Progenitor cell of endocrine pancreas (in vitro differentiated cells): ENCODE results near the gene STX3. TPM values are rescaled to one million over a fixed set of nuclear protein-coding genes. Genes with fewer than 3 reads are reported as not detected.

Source experiments
- DNase-seq: peaks from one replicate; pipeline ENCODE4 v3.0.0; 2021; ENCODE audit warnings: low spot score; ENCODE audit not compliant: unreplicated experiment
- H3K27ac Mint-ChIP-seq: 2 replicates; pipeline ENCODE4 v1.8.0; 2021; ENCODE audit warnings: mild to moderate bottlenecking, moderate library complexity, mixed read lengths
- H3K27me3 Mint-ChIP-seq: 2 replicates; pipeline ENCODE4 v1.8.0; 2021; ENCODE audit warnings: mixed read lengths
- H3K36me3 Mint-ChIP-seq: 2 replicates; pipeline ENCODE4 v1.8.0; 2022; ENCODE audit warnings: mixed read lengths; ENCODE audit not compliant: insufficient read depth
- H3K4me1 Mint-ChIP-seq: 2 replicates; pipeline ENCODE4 v1.8.0; 2021; ENCODE audit warnings: low read depth, mixed read lengths
- H3K4me3 Mint-ChIP-seq: 2 replicates; pipeline ENCODE4 v1.8.0; 2021; ENCODE audit warnings: low read depth, mild to moderate bottlenecking, moderate library complexity, mixed read lengths
- H3K9me3 Mint-ChIP-seq: 2 replicates; pipeline ENCODE4 v1.8.0; 2021; ENCODE audit warnings: low read depth, mixed read lengths
- total RNA-seq: library from RNA; stranded (reverse); gene quantifications from 2 replicates; pipeline ENCODE4 v1.2.1, GENCODE V29; 2021
- TF ChIP-seq, protein P1 (sequence below): fragments of 200-600 bp; sonication (generic); IDR thresholded peaks from one replicate; pipeline ENCODE4 v1.5.0; 2021; ENCODE audit warnings: antibody characterized with exemption, mild to moderate bottlenecking; ENCODE audit not compliant: unreplicated experiment

Gene STX3
- total RNA-seq, 1 donor from 2014 or later: 91.5 TPM

DNA sequence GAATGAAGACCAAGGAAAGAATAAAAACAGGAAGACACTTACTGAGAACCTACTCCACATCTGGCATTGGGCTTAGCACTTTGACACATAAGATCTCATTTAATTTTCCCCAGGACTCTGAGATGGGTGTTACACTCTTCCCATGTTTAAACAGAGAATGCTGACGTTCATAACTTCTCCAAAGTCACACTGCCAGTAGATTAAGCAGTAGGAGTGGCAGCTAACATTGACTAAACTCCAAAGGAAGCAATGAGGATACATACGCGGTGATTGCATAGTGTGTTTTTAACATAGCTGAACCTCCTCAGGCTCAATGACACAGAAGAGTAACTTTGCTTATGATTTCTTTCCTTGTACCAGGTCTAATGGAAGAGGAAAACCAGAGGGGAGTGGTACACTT, 27.0 kb upstream of the STX3 start:
- Mint-ChIP-seq H3K4me1 (peaks cover 11% of the 10 kb centered on the region), H3K4me3 (no peak overlapping the region), H3K36me3 (no peaks in the 10 kb centered on the region), H3K9me3 (peaks cover 3% of the 10 kb centered on the region), H3K27me3 (no peaks in the 10 kb centered on the region), H3K27ac (peak overlapping the region; percentile 30)
- TF ChIP-seq, protein P1, sequence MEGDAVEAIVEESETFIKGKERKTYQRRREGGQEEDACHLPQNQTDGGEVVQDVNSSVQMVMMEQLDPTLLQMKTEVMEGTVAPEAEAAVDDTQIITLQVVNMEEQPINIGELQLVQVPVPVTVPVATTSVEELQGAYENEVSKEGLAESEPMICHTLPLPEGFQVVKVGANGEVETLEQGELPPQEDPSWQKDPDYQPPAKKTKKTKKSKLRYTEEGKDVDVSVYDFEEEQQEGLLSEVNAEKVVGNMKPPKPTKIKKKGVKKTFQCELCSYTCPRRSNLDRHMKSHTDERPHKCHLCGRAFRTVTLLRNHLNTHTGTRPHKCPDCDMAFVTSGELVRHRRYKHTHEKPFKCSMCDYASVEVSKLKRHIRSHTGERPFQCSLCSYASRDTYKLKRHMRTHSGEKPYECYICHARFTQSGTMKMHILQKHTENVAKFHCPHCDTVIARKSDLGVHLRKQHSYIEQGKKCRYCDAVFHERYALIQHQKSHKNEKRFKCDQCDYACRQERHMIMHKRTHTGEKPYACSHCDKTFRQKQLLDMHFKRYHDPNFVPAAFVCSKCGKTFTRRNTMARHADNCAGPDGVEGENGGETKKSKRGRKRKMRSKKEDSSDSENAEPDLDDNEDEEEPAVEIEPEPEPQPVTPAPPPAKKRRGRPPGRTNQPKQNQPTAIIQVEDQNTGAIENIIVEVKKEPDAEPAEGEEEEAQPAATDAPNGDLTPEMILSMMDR: no peak
- DNase-seq: no peak

DNA sequence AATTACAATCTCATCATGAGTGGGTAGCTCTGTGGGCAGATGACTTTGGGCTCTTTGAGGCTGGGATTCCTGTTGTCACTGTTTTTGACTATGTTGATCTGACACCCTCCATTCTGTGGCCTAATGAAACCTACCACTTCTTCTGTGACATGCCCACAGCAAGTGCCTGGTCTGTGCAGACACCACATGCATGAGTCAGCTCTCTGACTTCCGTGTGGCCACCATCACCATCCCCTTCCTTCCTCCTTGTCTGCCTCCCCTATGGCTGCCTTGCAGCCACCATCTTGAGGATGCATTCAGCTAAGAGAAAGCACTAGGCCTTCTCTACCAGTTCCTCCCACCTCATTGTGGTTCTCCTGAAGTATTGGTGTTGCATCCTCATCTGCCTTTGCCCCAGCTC, 26.3 kb upstream of the STX3 start:
- H3K4me3 Mint-ChIP-seq: no peak overlapping the region
- H3K27me3 Mint-ChIP-seq: no peaks in the 10 kb centered on the region
- no peaks in the 10 kb centered on the region for H3K36me3 Mint-ChIP-seq
- TF ChIP-seq, protein P1: no peak
- no peak overlapping the region for H3K27ac Mint-ChIP-seq
- H3K9me3 Mint-ChIP-seq: peaks cover 3% of the 10 kb centered on the region
- DNase-seq: no peak
- peaks cover 11% of the 10 kb centered on the region for H3K4me1 Mint-ChIP-seq

DNA sequence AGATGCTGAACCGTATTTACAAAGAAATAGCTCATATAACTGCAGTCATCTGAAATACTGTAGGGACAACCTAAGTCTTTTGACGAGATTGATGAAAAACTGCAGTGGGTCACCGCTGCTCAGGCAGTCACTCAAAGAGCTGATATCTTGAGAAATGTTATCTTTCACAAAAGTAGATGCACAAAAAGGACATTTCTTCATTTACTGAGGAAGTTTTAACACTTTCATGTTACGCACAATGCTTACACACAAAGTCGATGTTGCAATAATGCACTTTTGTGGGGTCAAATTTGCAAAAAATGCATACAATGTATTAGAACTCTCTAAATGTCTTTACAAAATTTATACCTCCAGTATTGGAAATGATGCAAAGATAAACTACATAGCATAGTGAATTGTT, 25.3 kb upstream of the STX3 start:
- Mint-ChIP-seq H3K27me3 (no peaks in the 10 kb centered on the region), H3K9me3 (peaks cover 3% of the 10 kb centered on the region), H3K36me3 (no peaks in the 10 kb centered on the region), H3K4me3 (no peak overlapping the region), H3K27ac (no peak overlapping the region), H3K4me1 (peaks cover 11% of the 10 kb centered on the region)
- DNase-seq: no peak
- TF ChIP-seq, protein P1: no peak

DNA sequence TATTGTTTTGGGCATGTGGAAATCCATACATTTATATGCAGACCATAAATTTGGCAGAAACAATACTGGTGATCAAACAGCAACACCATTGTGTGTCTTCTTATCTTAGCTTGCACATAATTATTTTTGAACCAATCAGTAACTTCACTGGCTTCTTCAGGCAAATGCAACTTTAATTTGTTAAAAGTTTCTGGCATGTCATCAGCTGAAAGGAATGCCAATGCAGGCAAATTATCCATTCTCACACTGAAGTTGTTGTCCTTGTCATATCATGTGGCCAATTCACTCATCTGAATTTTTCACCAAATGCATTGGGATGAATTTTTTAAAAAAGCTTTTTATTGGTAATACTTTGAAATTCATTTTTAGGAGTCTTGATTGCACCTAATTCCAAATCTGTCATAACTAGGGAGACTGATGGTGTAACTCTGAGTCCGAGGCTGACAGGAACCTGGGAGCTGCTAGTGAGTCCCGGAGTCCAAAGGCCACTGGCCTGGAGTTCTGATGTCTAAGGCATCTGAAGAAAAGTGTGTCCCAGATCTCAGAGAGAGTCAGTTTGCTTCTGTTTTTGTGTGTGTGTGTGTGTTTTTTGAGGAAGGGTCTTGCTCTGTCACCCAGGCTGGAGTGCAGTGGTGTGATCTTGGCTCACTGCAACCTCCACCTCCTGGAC, 24.1 kb upstream of the STX3 start:
- Mint-ChIP-seq H3K9me3 (peaks cover 3% of the 10 kb centered on the region), H3K27ac (peak overlapping the region; percentile 42), H3K4me3 (no peak overlapping the region), H3K27me3 (no peaks in the 10 kb centered on the region), H3K36me3 (no peaks in the 10 kb centered on the region), H3K4me1 (peaks cover 11% of the 10 kb centered on the region)
- no peak for DNase-seq
- TF ChIP-seq, protein P1: no peak

DNA sequence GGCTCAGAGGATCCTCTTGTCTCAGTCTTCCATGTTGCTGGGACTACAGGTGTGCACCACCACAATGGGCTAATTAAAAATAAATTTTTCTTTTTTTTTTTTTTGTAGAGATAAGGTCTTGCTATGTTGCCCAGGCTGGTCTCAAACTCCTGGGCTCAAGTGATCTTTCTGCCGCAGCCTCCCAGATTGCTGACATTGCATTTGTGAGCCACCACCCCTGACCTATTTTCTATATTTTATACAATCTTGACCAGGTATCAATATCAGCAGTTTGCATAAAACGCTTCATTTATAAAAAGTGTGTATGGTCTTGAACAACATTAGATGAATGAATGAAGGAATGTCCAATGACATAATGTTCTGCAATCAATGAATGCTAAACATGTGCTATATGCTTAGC, 9.1 kb upstream of the STX3 start:
- TF ChIP-seq, protein P1: no peak
- Mint-ChIP-seq H3K4me3 (no peak overlapping the region), H3K27me3 (no peaks in the 10 kb centered on the region), H3K9me3 (peaks cover 5% of the 10 kb centered on the region), H3K4me1 (no peaks in the 10 kb centered on the region), H3K36me3 (peaks cover 2% of the 10 kb centered on the region), H3K27ac (no peak overlapping the region)
- no peak for DNase-seq
